Hepatocyte (in vitro differentiated cells): ENCODE measurements around the gene OR5AS1. TPM values are rescaled to one million over a fixed set of nuclear protein-coding genes. Genes with fewer than 3 reads are reported as not detected.
A peak's percentile ranks its signal among the peaks of the same experiment; 100 is the strongest.

Source experiments
- DNase-seq: peaks from one replicate; pipeline ENCODE4 v3.0.0-alpha.2; 2016; ENCODE audit warnings: low spot score
- H2AFZ ChIP-seq: fragments of 200-600 bp; sonication (generic); 2 replicates; pipeline ENCODE4 v1.6.0; 2016; ENCODE audit warnings: antibody characterized with exemption, mild to moderate bottlenecking
- H3K27ac ChIP-seq: fragments of 200-600 bp; sonication (generic); 2 replicates; pipeline ENCODE4 v1.5.1; 2016; ENCODE audit warnings: mild to moderate bottlenecking
- H3K27me3 ChIP-seq: fragments of 200-600 bp; sonication (generic); 2 replicates; pipeline ENCODE4 v1.6.1; 2016
- H3K36me3 ChIP-seq: fragments of 200-600 bp; sonication (generic); replicated peaks from 2 replicates; pipeline ENCODE4 v1.5.1; 2016; ENCODE audit warnings: low read depth; ENCODE audit not compliant: insufficient read depth
- H3K4me1 ChIP-seq: fragments of 200-600 bp; sonication (generic); 2 replicates; pipeline ENCODE4 v1.5.1; 2016; ENCODE audit warnings: mild to moderate bottlenecking, moderate library complexity; ENCODE audit not compliant: insufficient read depth
- H3K4me2 ChIP-seq: fragments of 200-600 bp; sonication (generic); 2 replicates; pipeline ENCODE4 v1.6.0; 2016
- H3K4me3 ChIP-seq: fragments of 200-600 bp; sonication (generic); 2 replicates; pipeline ENCODE4 v1.5.1; 2016; ENCODE audit warnings: mild to moderate bottlenecking
- H3K79me2 ChIP-seq: fragments of 200-600 bp; sonication (generic); 2 replicates; pipeline ENCODE4 v1.6.0; 2017; ENCODE audit warnings: mild to moderate bottlenecking
- H3K9me2 ChIP-seq: fragments of 200-600 bp; sonication (generic); replicated peaks from 2 replicates; pipeline ENCODE4 v1.6.0; 2017; ENCODE audit warnings: mild to moderate bottlenecking; ENCODE audit not compliant: insufficient read depth
- H3K9me3 ChIP-seq: fragments of 200-600 bp; sonication (generic); 2 replicates; pipeline ENCODE4 v1.5.1; 2016; ENCODE audit warnings: low read depth, mild to moderate bottlenecking
- H4K20me1 ChIP-seq: fragments of 200-600 bp; sonication (generic); 2 replicates; pipeline ENCODE4 v1.6.0; 2016; ENCODE audit warnings: mild to moderate bottlenecking; ENCODE audit not compliant: insufficient read depth, poor library complexity, severe bottlenecking
- CTCF ChIP-seq: fragments of 200-600 bp; sonication (generic); IDR thresholded peaks from 2 replicates; pipeline ENCODE4 v1.5.1; 2016; ENCODE audit warnings: antibody characterized with exemption, mild to moderate bottlenecking; ENCODE audit not compliant: poor library complexity
- EZH2 ChIP-seq: fragments of 200-600 bp; sonication (generic); IDR thresholded peaks from 2 replicates; pipeline ENCODE4 v1.6.1; 2016; ENCODE audit warnings: antibody characterized with exemption, mild to moderate bottlenecking, borderline replicate concordance
- EZH2phosphoT487 ChIP-seq: fragments of 200-600 bp; sonication (generic); IDR thresholded peaks from one replicate; pipeline ENCODE4 v1.6.1; 2018; ENCODE audit warnings: antibody characterized with exemption, mild to moderate bottlenecking, low read depth, moderate library complexity; ENCODE audit not compliant: unreplicated experiment, severe bottlenecking
- WGBS: methylation state at CpG from one replicate; pipeline ENCODE4 v1.1.6; 2016; ENCODE audit warnings: low lambda C conversion rate; ENCODE audit errors: missing lambda C conversion rate; 5-methylcytosine and 5-hydroxymethylcytosine counted together
- polyA plus RNA-seq: library from polyadenylated mRNA; unstranded; fragments of >200 nt; fragmentation: Nextera tagmentation; extraction: Ambion mirVana; gene quantifications from 2 replicates; pipeline ENCODE4 v1.2.1, GENCODE V29; 2016
- total RNA-seq: library from RNA; depleted of rRNA; stranded (reverse); fragments of >200 nt; gene quantifications from 2 replicates; pipeline ENCODE4 v1.2.3, GENCODE V29; 2014

OR5AS1 gene
- total and polyA plus RNA-seq, 2 experiments from 2014 or later = not detected

- H3K27me3 ChIP-seq = no peaks in the 10 kb centered on the region
- no peak overlapping the region for H3K4me3 ChIP-seq
- TF ChIP-seq CTCF (no peak), EZH2phosphoT487 (no peak), EZH2 (no peak)
- H3K9me2 ChIP-seq = no peaks in the 10 kb centered on the region
- no peaks in the 10 kb centered on the region for H3K9me3 ChIP-seq
- H3K79me2 ChIP-seq = no peaks in the 10 kb centered on the region
- DNase-seq = no peak
- no peak overlapping the region for H3K4me2 ChIP-seq
- H2AFZ ChIP-seq = peak overlapping the region; percentile 18
- no peaks in the 10 kb centered on the region for H3K36me3 ChIP-seq
- H3K4me1 ChIP-seq = no peaks in the 10 kb centered on the region
- no peaks in the 10 kb centered on the region for H4K20me1 ChIP-seq
- 48% methylated on average over 2 of the region's 2 CpGs for WGBS
- H3K27ac ChIP-seq = peak overlapping the region; percentile 74
Measured at GRCh38 chr11:56066980-56067379, 39.5 kb downstream of the OR5AS1 start.

Other genes with a start within 250 kb of the OR5AS1 start
- not detected in 2 replicates for gene OR5D14, start 232.1 kb upstream of the OR5AS1 start, total RNA-seq
- gene OR5D14, start 232.1 kb upstream of the OR5AS1 start, polyA plus RNA-seq = not detected in 2 replicates
- not detected in 2 replicates for gene OR5L1, start 216.3 kb upstream of the OR5AS1 start, total RNA-seq
- gene OR5L1, start 216.3 kb upstream of the OR5AS1 start, polyA plus RNA-seq = not detected in 2 replicates
- gene OR5D18, start 208.0 kb upstream of the OR5AS1 start, total RNA-seq = not detected in 2 replicates
- not detected in 2 replicates for gene OR5D18, start 208.0 kb upstream of the OR5AS1 start, polyA plus RNA-seq
- gene OR5L2, start 200.4 kb upstream of the OR5AS1 start, total RNA-seq = not detected in 2 replicates
- not detected in 2 replicates for gene OR5L2, start 200.4 kb upstream of the OR5AS1 start, polyA plus RNA-seq
- gene OR5D16, start 188.9 kb upstream of the OR5AS1 start, total RNA-seq = not detected in 2 replicates
- gene OR5D16, start 188.9 kb upstream of the OR5AS1 start, polyA plus RNA-seq = not detected in 2 replicates
- not detected in 2 replicates for gene TRIM51, start 144.4 kb upstream of the OR5AS1 start, total RNA-seq
- not detected in 2 replicates for gene TRIM51, start 144.4 kb upstream of the OR5AS1 start, polyA plus RNA-seq
- not detected in 2 replicates for gene OR5W2, start 113.1 kb upstream of the OR5AS1 start, total RNA-seq
- gene OR5W2, start 113.1 kb upstream of the OR5AS1 start, polyA plus RNA-seq = not detected in 2 replicates
- gene OR5I1, start 91.3 kb upstream of the OR5AS1 start, total RNA-seq = not detected in 2 replicates
- not detected in 2 replicates for gene OR5I1, start 91.3 kb upstream of the OR5AS1 start, polyA plus RNA-seq
- gene OR10AG1, start 57.7 kb upstream of the OR5AS1 start, total RNA-seq = not detected in 2 replicates
- gene OR10AG1, start 57.7 kb upstream of the OR5AS1 start, polyA plus RNA-seq = not detected in 2 replicates
- not detected in 2 replicates for gene OR5F1, start 33.0 kb upstream of the OR5AS1 start, total RNA-seq
- gene OR5F1, start 33.0 kb upstream of the OR5AS1 start, polyA plus RNA-seq = not detected in 2 replicates
- gene OR8I2, start 65.7 kb downstream of the OR5AS1 start, total RNA-seq = not detected in 2 replicates
- not detected in 2 replicates for gene OR8I2, start 65.7 kb downstream of the OR5AS1 start, polyA plus RNA-seq
- gene OR8H2, start 76.0 kb downstream of the OR5AS1 start, total RNA-seq = not detected in 2 replicates
- gene OR8H2, start 76.0 kb downstream of the OR5AS1 start, polyA plus RNA-seq = not detected in 2 replicates
- gene OR8H3, start 94.7 kb downstream of the OR5AS1 start, total RNA-seq = not detected in 2 replicates
- not detected in 2 replicates for gene OR8H3, start 94.7 kb downstream of the OR5AS1 start, polyA plus RNA-seq
- gene OR8J3, start 112.5 kb downstream of the OR5AS1 start, total RNA-seq = not detected in 2 replicates
- gene OR8J3, start 112.5 kb downstream of the OR5AS1 start, polyA plus RNA-seq = not detected in 2 replicates
- not detected in 2 replicates for gene OR8K5, start 132.7 kb downstream of the OR5AS1 start, total RNA-seq
- not detected in 2 replicates for gene OR8K5, start 132.7 kb downstream of the OR5AS1 start, polyA plus RNA-seq
- gene OR5J2, start 149.0 kb downstream of the OR5AS1 start, total RNA-seq = not detected in 2 replicates
- gene OR5J2, start 149.0 kb downstream of the OR5AS1 start, polyA plus RNA-seq = not detected in 2 replicates
- gene OR5T2, start 206.6 kb downstream of the OR5AS1 start, total RNA-seq = not detected in 2 replicates
- gene OR5T2, start 206.6 kb downstream of the OR5AS1 start, polyA plus RNA-seq = not detected in 2 replicates
- gene OR5T3, start 224.6 kb downstream of the OR5AS1 start, total RNA-seq = not detected in 2 replicates
- gene OR5T3, start 224.6 kb downstream of the OR5AS1 start, polyA plus RNA-seq = not detected in 2 replicates
- not detected in 2 replicates for gene OR5T1, start 246.5 kb downstream of the OR5AS1 start, total RNA-seq
- not detected in 2 replicates for gene OR5T1, start 246.5 kb downstream of the OR5AS1 start, polyA plus RNA-seq